HG02759 (cell line): ENCODE measurements around the gene PML.
"Not testable (repeated sequence)": the region's sequence is repeated elsewhere in the genome, so short reads cannot be mapped to it uniquely, and the experiment has no call there.

ENCODE experiments used
- ATAC-seq: cut with Tn5 transposase; IDR thresholded peaks from one replicate; pipeline ENCODE4 v1.9.1; 2021; ENCODE audit warnings: mild to moderate bottlenecking, moderate library complexity; ENCODE audit not compliant: unreplicated experiment

Gene PML

DNA sequence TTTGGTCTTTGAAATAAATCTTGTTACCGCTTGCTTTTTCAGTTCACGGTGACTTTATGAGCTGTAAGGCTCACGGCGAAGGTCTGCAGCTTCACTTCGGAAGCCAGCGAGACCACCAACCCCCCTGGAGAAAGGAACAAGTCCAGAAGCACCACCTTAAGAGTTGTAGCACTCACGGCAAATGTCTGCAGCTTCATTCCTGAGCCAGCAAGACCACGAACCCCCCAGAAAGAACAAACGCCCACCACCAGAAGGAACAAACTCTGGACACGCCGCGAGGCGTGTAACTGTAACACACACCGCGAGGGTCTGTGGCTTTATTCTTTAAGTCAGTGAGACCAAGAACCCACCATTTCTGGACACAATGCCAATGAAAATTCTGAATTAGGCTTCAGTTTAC is 59.0 kb downstream of the PML start:
- no peak for ATAC-seq

- no peak for ATAC-seq
Observed at GRCh38 chr15:74053941-74054529, 59.5 kb downstream of the PML start.

DNA sequence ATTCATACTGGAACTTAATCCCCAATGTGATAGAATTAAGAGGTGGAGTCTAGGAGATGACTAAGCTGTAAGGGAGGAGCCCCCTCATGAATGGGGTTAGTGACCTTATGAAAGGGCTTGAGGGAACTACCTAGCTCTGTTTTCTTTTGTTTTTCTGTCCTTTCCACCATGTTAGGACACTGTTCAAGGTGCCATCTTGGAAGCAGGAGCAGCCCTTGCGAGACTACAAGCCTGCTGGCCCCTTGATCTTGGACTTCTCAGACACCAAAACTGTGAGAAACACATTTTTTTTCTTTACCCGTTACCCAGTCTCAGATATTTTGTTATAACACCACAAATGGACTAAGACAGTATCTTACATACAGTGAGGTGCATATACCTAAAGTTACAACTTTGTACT is 61.3 kb downstream of the PML start:
- no peak for ATAC-seq

GRCh38 chr15:74056330-74056729 is 61.8 kb downstream of the PML start:
- ATAC-seq = not testable (repeated sequence)

GRCh38 chr15:74059050-74059833 is 64.7 kb downstream of the PML start:
- not testable (repeated sequence) for ATAC-seq

GRCh38 chr15:74060251-74060650 is 65.7 kb downstream of the PML start:
- no peak for ATAC-seq

DNA sequence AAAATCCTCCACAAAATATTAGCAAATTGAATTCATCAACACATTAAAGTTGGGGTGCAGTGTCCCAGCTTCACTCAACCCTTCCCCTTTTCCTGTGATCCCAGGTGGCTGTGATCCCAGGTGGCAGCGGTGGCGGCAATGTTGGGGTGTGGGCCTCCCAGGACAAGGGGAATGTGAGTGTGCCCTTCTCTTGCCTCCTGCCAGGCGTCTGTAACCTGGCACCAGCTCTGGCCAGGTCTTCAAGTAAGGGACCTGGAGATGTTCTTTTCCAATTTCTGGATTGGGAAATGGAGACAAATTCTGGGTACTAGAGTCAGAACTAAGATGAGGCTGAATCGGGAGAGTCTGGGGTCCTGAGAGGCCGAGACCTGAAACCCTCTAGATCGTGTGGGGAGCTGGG is 67.7 kb downstream of the PML start:
- no peak for ATAC-seq

- no peak for ATAC-seq
Observed at GRCh38 chr15:74062671-74063070, 68.2 kb downstream of the PML start.

- ATAC-seq = not testable (repeated sequence)
Observed at GRCh38 chr15:74063425-74064146, 69.1 kb downstream of the PML start.

DNA sequence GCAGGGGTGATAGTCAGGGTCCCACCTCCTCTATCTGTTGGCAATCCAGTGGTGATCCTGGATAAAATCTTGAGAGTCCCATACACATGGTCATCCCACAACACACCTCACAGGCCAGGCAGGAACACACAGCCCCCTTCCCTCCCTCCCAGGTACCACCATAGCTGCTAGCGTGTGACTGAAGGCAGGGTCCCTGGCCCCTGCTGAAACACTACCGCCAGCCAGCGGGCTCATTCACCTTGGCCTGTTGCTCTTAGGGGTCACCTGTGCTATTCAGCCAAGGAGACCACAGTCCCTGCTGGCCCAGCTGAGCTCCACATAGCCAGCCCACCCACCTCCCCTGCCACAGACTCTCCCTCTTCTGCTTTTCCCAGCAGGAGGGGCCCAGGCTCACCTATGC is 69.7 kb downstream of the PML start:
- ATAC-seq = not testable (repeated sequence)

GRCh38 chr15:74064822-74065221 is 70.3 kb downstream of the PML start:
- ATAC-seq = not testable (repeated sequence)

GRCh38 chr15:74065684-74066411 is 71.3 kb downstream of the PML start:
- ATAC-seq = not testable (repeated sequence)

DNA sequence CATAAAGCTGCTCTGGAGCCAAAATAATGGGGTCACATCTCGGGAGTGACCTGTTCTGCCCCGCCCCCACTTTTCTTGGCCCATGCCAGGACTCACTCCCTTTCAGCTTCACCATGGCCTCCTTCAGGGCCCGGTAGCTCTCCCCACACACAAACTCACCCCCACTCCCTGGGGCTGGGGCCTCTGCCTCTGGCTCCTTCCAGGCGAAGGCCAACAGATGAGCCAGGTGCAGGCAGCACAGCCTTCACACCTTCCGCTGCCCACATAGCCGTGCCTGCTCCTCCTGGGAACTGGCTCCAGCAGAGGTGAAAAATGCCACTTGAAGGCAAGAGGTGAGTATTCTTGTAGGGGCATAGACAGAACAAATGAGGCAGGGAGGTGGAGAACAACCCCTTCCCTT is 77.1 kb downstream of the PML start:
- ATAC-seq = not testable (repeated sequence)

DNA sequence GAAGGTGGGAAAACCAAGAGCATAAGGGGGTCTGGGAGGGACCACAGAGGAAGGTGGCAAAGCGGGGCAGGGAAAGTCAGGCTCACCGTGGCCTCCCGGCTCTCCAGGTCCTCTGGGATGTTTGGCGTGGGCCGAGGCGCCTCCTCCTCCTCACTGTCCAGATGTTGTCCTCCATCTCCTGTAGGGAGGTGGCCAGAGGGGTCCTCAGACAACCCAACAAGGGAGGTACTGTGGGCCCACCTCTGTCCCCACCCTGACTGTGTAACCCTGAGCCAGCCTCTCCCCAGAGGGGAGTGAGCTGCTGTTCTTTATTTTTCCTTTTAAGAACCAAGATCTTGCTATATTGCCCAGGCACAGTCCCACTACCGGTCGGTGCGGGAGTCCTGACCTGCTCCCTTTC is 77.6 kb downstream of the PML start:
- not testable (repeated sequence) for ATAC-seq

DNA sequence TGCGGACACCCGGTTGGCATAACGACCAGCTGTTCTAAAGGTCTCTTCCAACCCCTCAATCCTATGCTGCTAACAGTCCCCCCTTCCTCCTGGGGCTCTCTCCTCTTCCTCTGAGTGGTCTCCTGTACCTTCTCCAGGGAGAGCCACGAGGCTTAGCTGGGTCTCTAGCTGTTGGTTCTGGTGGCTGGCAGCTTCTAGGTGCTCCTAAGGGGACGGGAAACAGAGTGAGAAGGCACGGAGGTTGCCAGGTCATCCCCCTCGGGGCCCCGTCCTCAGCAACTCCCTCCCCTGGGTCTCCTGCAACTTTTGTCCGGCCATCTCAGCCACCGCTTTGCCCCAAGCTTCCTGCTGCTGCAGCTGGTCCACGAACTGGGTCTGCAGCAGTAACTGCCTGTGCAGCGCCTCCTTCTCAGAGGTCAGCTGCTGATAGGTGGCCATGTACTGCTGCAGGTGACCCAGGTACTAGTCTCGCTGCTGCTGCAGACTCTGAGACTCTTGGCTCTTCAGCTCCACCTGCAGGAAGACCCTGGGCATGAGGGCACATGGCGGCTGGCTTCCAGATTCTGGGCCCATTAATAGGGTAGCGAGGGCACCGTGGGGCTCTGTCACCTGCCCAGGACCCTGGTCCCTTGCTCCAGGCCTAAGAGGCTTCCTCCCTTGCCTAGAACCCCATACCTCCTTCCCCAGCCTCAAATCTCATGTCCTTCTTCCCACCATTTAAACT is 78.3 kb downstream of the PML start:
- ATAC-seq = not testable (repeated sequence)

DNA sequence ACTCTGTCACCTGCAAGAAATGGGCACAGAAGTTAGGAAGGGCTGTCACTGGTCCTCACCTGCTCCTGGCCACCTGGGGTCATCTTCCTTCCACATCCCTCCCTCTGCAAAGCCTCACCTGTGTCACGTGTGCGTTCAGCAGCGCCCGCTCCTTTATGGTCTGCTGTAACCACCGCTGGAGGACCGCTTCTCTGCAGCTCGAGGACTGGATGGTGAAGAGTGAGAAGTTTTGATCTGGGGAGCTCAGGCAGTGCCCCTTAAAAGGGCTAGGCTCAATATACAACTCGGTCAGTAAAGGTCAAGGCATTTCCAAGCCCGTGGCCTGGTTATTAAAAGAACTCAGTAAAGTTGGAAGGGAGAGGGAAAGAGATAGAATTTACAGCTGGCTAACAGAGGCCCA is 81.3 kb downstream of the PML start:
- not testable (repeated sequence) for ATAC-seq

DNA sequence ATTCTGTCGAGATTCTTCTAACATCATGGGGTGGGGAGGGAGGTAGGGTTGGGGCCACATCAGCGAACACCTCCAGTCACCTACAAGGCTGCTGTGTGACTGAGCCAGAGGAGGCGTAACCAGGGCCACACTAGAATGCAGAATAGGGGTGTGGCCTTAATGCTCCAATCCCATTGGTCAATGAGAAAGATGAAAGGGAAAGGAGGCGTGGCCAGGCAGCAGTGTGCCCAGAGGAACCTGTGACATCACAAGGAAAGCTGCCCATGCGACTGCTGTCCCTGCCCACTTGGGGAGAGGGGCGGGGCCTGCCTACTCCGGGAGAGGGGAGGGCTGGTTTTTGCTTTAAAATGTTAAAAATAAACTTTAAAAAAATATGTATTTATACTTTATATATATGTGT is 87.9 kb downstream of the PML start, which contains the start of gene GOLGA6A:
Gene GOLGA6A (minus strand): TSS at position 101 of the 400 bp plus-strand sequence. CDS start 41 bp downstream, at position 60.
- not testable (repeated sequence) for ATAC-seq

GRCh38 chr15:74094567-74094966 is 100.1 kb downstream of the PML start:
- not testable (repeated sequence) for ATAC-seq

- not testable (repeated sequence) for ATAC-seq
Observed at GRCh38 chr15:74095610-74096009, 101.1 kb downstream of the PML start.

GRCh38 chr15:74096753-74097474 is 102.4 kb downstream of the PML start:
- not testable (repeated sequence) for ATAC-seq
